Natural killer cell (primary cell): ENCODE results near the gene KCNK2. TPM values are rescaled to one million over a fixed set of nuclear protein-coding genes. Genes with fewer than 3 reads are reported as not detected.

Source experiments
- ATAC-seq, 3 donors: fragments of 150-1000 bp in 2 of 3; fragments of 200-7000 bp in 1 of 3; cut with Tn5 transposase; 1 replicate in 1 of 3; 2 replicates in 2 of 3; pipeline ENCODE4 v1.10.0; 2021; ENCODE audit warnings: mild to moderate bottlenecking in 2 of 3, moderate library complexity in 2 of 3
- DNase-seq, 2 donors: peaks; one replicate each; pipeline versions ENCODE4 v3.0.0 to v3.0.0-alpha.2; 2013 to 2021; ENCODE audit warnings: mixed read lengths in 1 of 2
- H3K27ac ChIP-seq: one replicate; pipeline ENCODE4 v1.5.1; 2013; ENCODE audit warnings: mild to moderate bottlenecking, low read length
- H3K27me3 ChIP-seq: one replicate; pipeline ENCODE4 v1.6.1; 2013; ENCODE audit warnings: low read length; ENCODE audit not compliant: control insufficient read depth, insufficient read depth
- H3K36me3 ChIP-seq: one replicate; pipeline ENCODE4 v1.6.1; 2013; ENCODE audit warnings: low read length; ENCODE audit not compliant: control insufficient read depth, insufficient read depth
- H3K4me1 ChIP-seq: one replicate; pipeline ENCODE4 v1.6.1; 2013; ENCODE audit warnings: low read length; ENCODE audit not compliant: control insufficient read depth, insufficient read depth
- H3K4me3 ChIP-seq: one replicate; pipeline ENCODE4 v1.5.1; 2013; ENCODE audit warnings: low read length
- H3K9me3 ChIP-seq: one replicate; pipeline ENCODE4 v1.6.1; 2013; ENCODE audit warnings: low read length; ENCODE audit not compliant: control insufficient read depth, insufficient read depth
- H3K27ac Mint-ChIP-seq, 2 donors: one replicate each; pipeline ENCODE4 v1.8.0; 2022; ENCODE audit warnings: mild to moderate bottlenecking in 2 of 2, mixed read lengths in 2 of 2, moderate library complexity in 1 of 2
- H3K27me3 Mint-ChIP-seq, 2 donors: one replicate each; pipeline ENCODE4 v1.8.0; 2022; ENCODE audit warnings: low read depth in 2 of 2, mixed read lengths in 2 of 2
- H3K36me3 Mint-ChIP-seq: one replicate; pipeline ENCODE4 v1.8.0; 2022; ENCODE audit warnings: mixed read lengths
- H3K4me1 Mint-ChIP-seq, 2 donors: one replicate each; pipeline ENCODE4 v1.8.0; 2022; ENCODE audit warnings: mixed read lengths in 2 of 2
- H3K4me3 Mint-ChIP-seq: one replicate; pipeline ENCODE4 v1.8.0; 2022; ENCODE audit warnings: mild to moderate bottlenecking, moderate library complexity, mixed read lengths
- H3K9me3 Mint-ChIP-seq, 2 donors: one replicate each; pipeline ENCODE4 v1.8.0; 2022; ENCODE audit warnings: mixed read lengths in 2 of 2
- CTCF ChIP-seq: fragments of 200-600 bp; IDR thresholded peaks from one replicate; pipeline ENCODE4 v1.8.0; 2022; ENCODE audit warnings: antibody characterized with exemption
- WGBS: methylation state at CpG from one replicate; pipeline ENCODE4 v1.1.7; 2013; ENCODE audit warnings: missing lambda C conversion rate; ENCODE audit not compliant: insufficient coverage; 5-methylcytosine and 5-hydroxymethylcytosine counted together
- intact Hi-C: fragments of 100-400 bp; cut with micrococcal nuclease; formaldehyde crosslinking; loops from one replicate; pipeline ENCODE4 v1.14.2; 2022
- total RNA-seq, 4 donors: library from RNA; stranded (reverse); fragments of 120-200 nt in 1 of 4; gene quantifications; one replicate each; pipeline versions ENCODE4 v1.2.3 to v1.2.4, GENCODE V29; 2013 to 2022

The KCNK2 gene
- not detected for total RNA-seq
- not detected for total RNA-seq (2013)

- Mint-ChIP-seq H3K9me3 (peaks cover 3 to 6% of the 10 kb centered on the region in 2 donors), H3K27ac (no peak within 1 kb of the TSS), H3K4me3 (no peak within 1 kb of the TSS), H3K36me3 (peaks cover 11% of the 10 kb centered on the region), H3K4me1 (no peaks in the 10 kb centered on the region), H3K27me3 (peaks cover 23 to 26% of the 10 kb centered on the region in 2 donors)
- intact Hi-C loops: no loop called here
- Histone ChIP-seq H3K27me3 (peaks cover 19% of the 10 kb centered on the region), H3K4me1 (no peaks in the 10 kb centered on the region), H3K4me3 (no peak within 1 kb of the TSS), H3K9me3 (peaks cover 5% of the 10 kb centered on the region), H3K36me3 (no peaks in the 10 kb centered on the region), H3K27ac (no peak within 1 kb of the TSS)
- WGBS: 4% methylated on average over 81 of the region's 85 CpGs
- no peak for TF ChIP-seq CTCF
- DNase-seq (no peak), ATAC-seq (no peak)
Observed at GRCh38 chr1:215082532-215083382, at the start of gene KCNK2. KCNK2 (plus strand) TSS chr1:215082737; CDS start chr1:215083386, 649 bp downstream.

GRCh38 chr1:215032911-215033526 lies 49.5 kb upstream of the KCNK2 start:
- ATAC-seq (no peak), DNase-seq (no peak)
- no peaks in the 10 kb centered on the region for H3K36me3 Mint-ChIP-seq
- Histone ChIP-seq H3K27me3 (no peaks in the 10 kb centered on the region), H3K4me3 (no peak overlapping the region), H3K36me3 (no peaks in the 10 kb centered on the region), H3K27ac (no peak overlapping the region), H3K9me3 (no peaks in the 10 kb centered on the region), H3K4me1 (no peaks in the 10 kb centered on the region)
- H3K9me3 Mint-ChIP-seq: peaks cover 13 to 16% of the 10 kb centered on the region in 2 donors
- intact Hi-C loops: no loop called here
- no peak overlapping the region for H3K27ac Mint-ChIP-seq
- no peak for TF ChIP-seq CTCF
- no peaks in the 10 kb centered on the region for H3K4me1 Mint-ChIP-seq
- no peaks in the 10 kb centered on the region for H3K27me3 Mint-ChIP-seq
- WGBS: no CpG with 5 or more reads among the region's 1 CpG
- H3K4me3 Mint-ChIP-seq: no peak overlapping the region

- H3K27me3 Mint-ChIP-seq: no peaks in the 10 kb centered on the region
- no peak overlapping the region for H3K27ac Mint-ChIP-seq
- no peak for DNase-seq
- Histone ChIP-seq H3K27me3 (no peaks in the 10 kb centered on the region), H3K36me3 (no peaks in the 10 kb centered on the region), H3K4me3 (no peak overlapping the region), H3K4me1 (no peaks in the 10 kb centered on the region), H3K27ac (no peak overlapping the region), H3K9me3 (peaks cover 2% of the 10 kb centered on the region)
- TF ChIP-seq CTCF: no peak
- WGBS: 75% methylated on average over 2 of the region's 2 CpGs
- intact Hi-C loops: no loop called here
- no peak for ATAC-seq
- H3K9me3 Mint-ChIP-seq: peaks cover 4 to 19% of the 10 kb centered on the region in 2 donors
- no peaks in the 10 kb centered on the region for H3K4me1 Mint-ChIP-seq
- no peak overlapping the region for H3K4me3 Mint-ChIP-seq
- no peaks in the 10 kb centered on the region for H3K36me3 Mint-ChIP-seq
Observed at GRCh38 chr1:215040190-215040589, 42.3 kb upstream of the KCNK2 start.
